Fibroblast of peridontal ligament (primary cell): ENCODE data around the gene POM121.
"Not testable (repeated sequence)": the region's sequence is repeated elsewhere in the genome, so short reads cannot be mapped to it uniquely, and the experiment has no call there.

Experiments used
- DNase-seq: peaks from one replicate; pipeline ENCODE4 v3.0.0-alpha.2; 2010; ENCODE audit errors: extremely low read depth

Gene POM121

GRCh38 chr7:72995484-72995883, 70.6 kb downstream of the POM121 start:
- not testable (repeated sequence) for DNase-seq

- not testable (repeated sequence) for DNase-seq
Measured at GRCh38 chr7:72997447-72997846, 72.6 kb downstream of the POM121 start.

- DNase-seq = not testable (repeated sequence)
Measured at GRCh38 chr7:72997887-72998468, 73.1 kb downstream of the POM121 start.
